HepG2 (cell line): Measurements from ENCODE around the gene CNPY1.

Experiments
- CBX1 ChIP-seq: IDR thresholded peaks from one replicate; pipeline ENCODE4 v1.6.1; 2016; ENCODE audit warnings: antibody characterized with exemption, low read depth
- CTCF ChIP-seq: sonication (generic); formaldehyde crosslinking; IDR thresholded peaks from 2 replicates; pipeline ENCODE4 v1.5.0; 2020; ENCODE audit warnings: mild to moderate bottlenecking, missing genetic modification reagents, moderate library complexity
- FOXO4 ChIP-seq: sonication (generic); formaldehyde crosslinking; conservative IDR thresholded peaks from 2 replicates; pipeline ENCODE4 v1.8.1; 2023; ENCODE audit warnings: missing genetic modification reagents
- MYC ChIP-seq: sonication (generic); formaldehyde crosslinking; IDR thresholded peaks from 2 replicates; pipeline ENCODE4 v1.9.0; 2021; ENCODE audit warnings: missing genetic modification reagents, borderline replicate concordance
- PAXIP1 ChIP-seq: sonication (generic); formaldehyde crosslinking; conservative IDR thresholded peaks from 2 replicates; pipeline ENCODE4 v1.4.0; 2020; ENCODE audit warnings: mild to moderate bottlenecking, missing genetic modification reagents, moderate library complexity
- POLR2A ChIP-seq, 2 experiments: IDR thresholded peaks; 2 replicates each; pipeline ENCODE4 v1.6.1; 2011; ENCODE audit warnings: low read depth in 2 of 2, low read length in 2 of 2, mild to moderate bottlenecking in 1 of 2, moderate library complexity in 1 of 2; ENCODE audit not compliant: insufficient read depth in 1 of 2
- RAD51 ChIP-seq: fragments of 450-650 bp; IDR thresholded peaks from 2 replicates; pipeline ENCODE4 v1.6.1; 2016; ENCODE audit warnings: borderline replicate concordance
- TERF1 ChIP-seq: sonication (generic); formaldehyde crosslinking; IDR thresholded peaks from 2 replicates; pipeline ENCODE4 v1.8.0; 2022; ENCODE audit warnings: mild to moderate bottlenecking, missing genetic modification reagents, moderate library complexity
- ZBTB33 ChIP-seq: sonication (generic); formaldehyde crosslinking; IDR thresholded peaks from 2 replicates; pipeline ENCODE4 v1.4.0; 2020; ENCODE audit warnings: missing genetic modification reagents
- ZFY ChIP-seq: sonication (generic); formaldehyde crosslinking; IDR thresholded peaks from 2 replicates; pipeline ENCODE4 v1.4.0; 2020; ENCODE audit warnings: missing genetic modification reagents
- ZNF354B ChIP-seq: sonication (generic); formaldehyde crosslinking; IDR thresholded peaks from 2 replicates; pipeline ENCODE4 v1.8.0; 2022; ENCODE audit warnings: mild to moderate bottlenecking, missing genetic modification reagents
- TF ChIP-seq, protein P1 (sequence below): sonication (generic); formaldehyde crosslinking; conservative IDR thresholded peaks from 2 replicates; pipeline ENCODE4 v1.4.0; 2020; ENCODE audit warnings: missing genetic modification reagents
- TF ChIP-seq, protein P2 (sequence below): sonication (generic); formaldehyde crosslinking; IDR thresholded peaks from 2 replicates; pipeline ENCODE4 v1.8.1; 2023; ENCODE audit warnings: missing genetic modification reagents, inconsistent platforms, borderline replicate concordance

GRCh38 chr7:155589001-155589980 is 42.9 kb upstream of the CNPY1 start:
- TF ChIP-seq MYC (CRISPR knock-in tag) (no peak), CBX1 (no peak), FOXO4 (CRISPR knock-in tag) (no peak), ZNF354B (CRISPR knock-in tag) (no peak), TERF1 (CRISPR knock-in tag) (no peak), RAD51 (no peak), ZFY (CRISPR knock-in tag) (no peak), CTCF (CRISPR knock-in tag) (no peak), PAXIP1 (CRISPR knock-in tag) (no peak), ZBTB33 (CRISPR knock-in tag) (no peak), POLR2A (IDR thresholded peaks at IDR 0.05; ENCODE audit: insufficient read depth in 1 of 2, low read depth in 2 of 2, low read length in 2 of 2) (no peak)
- TF ChIP-seq, protein P1, sequence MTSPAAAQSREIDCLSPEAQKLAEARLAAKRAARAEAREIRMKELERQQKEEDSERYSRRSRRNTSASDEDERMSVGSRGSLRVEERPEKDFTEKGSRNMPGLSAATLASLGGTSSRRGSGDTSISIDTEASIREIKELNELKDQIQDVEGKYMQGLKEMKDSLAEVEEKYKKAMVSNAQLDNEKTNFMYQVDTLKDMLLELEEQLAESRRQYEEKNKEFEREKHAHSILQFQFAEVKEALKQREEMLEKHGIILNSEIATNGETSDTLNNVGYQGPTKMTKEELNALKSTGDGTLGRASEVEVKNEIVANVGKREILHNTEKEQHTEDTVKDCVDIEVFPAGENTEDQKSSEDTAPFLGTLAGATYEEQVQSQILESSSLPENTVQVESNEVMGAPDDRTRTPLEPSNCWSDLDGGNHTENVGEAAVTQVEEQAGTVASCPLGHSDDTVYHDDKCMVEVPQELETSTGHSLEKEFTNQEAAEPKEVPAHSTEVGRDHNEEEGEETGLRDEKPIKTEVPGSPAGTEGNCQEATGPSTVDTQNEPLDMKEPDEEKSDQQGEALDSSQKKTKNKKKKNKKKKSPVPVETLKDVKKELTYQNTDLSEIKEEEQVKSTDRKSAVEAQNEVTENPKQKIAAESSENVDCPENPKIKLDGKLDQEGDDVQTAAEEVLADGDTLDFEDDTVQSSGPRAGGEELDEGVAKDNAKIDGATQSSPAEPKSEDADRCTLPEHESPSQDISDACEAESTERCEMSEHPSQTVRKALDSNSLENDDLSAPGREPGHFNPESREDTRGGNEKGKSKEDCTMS (CRISPR knock-in tag) = no peak
- TF ChIP-seq, protein P2, sequence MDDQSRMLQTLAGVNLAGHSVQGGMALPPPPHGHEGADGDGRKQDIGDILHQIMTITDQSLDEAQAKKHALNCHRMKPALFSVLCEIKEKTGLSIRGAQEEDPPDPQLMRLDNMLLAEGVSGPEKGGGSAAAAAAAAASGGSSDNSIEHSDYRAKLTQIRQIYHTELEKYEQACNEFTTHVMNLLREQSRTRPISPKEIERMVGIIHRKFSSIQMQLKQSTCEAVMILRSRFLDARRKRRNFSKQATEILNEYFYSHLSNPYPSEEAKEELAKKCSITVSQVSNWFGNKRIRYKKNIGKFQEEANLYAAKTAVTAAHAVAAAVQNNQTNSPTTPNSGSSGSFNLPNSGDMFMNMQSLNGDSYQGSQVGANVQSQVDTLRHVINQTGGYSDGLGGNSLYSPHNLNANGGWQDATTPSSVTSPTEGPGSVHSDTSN (CRISPR knock-in tag) = no peak
